ENCODE measurements around the gene EED.

Gene EED

DNA sequence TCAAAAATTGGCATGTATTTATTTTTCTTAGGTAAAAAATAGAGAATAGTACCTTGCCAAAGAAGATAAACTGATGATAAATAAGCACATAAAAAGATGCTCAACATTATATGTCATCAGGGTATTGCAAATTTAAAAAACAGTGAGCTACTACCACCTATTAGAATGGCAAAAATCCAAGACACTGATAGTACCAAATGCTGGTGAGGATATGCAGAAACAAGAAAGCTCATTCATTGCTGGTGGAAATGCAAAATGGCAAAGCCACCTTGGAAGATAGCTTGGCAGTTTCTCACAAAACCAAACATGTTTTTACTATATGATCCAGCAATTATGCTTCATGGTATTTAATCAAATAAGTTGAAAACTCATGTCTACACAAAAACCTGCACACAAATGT is 46.4 kb upstream of the EED start:
- ChIA-PET POLR2A (no interaction called here), CTCF (interaction anchor here (0.8 to 2.2 kb wide), 5 partner anchors 10 to 156 kb away, joined by 3 to 6 read pairs (median 3); no protein-coding TSS in a partner anchor)
- TF ChIP-seq, protein P1, sequence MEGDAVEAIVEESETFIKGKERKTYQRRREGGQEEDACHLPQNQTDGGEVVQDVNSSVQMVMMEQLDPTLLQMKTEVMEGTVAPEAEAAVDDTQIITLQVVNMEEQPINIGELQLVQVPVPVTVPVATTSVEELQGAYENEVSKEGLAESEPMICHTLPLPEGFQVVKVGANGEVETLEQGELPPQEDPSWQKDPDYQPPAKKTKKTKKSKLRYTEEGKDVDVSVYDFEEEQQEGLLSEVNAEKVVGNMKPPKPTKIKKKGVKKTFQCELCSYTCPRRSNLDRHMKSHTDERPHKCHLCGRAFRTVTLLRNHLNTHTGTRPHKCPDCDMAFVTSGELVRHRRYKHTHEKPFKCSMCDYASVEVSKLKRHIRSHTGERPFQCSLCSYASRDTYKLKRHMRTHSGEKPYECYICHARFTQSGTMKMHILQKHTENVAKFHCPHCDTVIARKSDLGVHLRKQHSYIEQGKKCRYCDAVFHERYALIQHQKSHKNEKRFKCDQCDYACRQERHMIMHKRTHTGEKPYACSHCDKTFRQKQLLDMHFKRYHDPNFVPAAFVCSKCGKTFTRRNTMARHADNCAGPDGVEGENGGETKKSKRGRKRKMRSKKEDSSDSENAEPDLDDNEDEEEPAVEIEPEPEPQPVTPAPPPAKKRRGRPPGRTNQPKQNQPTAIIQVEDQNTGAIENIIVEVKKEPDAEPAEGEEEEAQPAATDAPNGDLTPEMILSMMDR (IDR thresholded peaks at IDR 0.05; ENCODE audit: control extremely low read depth, extremely low read depth, low read depth, missing control alignments): no peak
- no peak for DNase-seq (ENCODE audit: extremely low spot score)

DNA sequence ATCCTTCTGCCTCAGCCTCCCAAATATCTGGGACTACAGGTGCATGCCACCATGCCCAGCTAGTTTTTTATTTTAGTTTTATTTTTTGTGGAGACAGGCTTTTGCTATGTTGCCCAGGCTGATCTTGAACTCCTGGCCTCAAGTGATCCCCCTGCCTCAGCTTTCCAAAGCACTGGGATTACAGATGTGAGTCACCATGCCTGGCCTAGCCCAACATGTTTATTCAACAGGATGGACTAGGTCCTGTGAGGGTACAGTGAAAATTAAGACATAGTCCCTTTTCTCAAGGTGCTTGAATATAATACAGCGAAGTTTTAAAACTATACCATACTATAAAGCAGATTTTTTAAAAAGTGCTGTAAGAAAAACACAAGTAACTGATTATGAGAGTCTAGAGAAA is 45.2 kb upstream of the EED start:
- DNase-seq (ENCODE audit: extremely low spot score): no peak
- POLR2A ChIA-PET: no interaction called here
- CTCF ChIA-PET: interaction anchor here (0.9 to 1.2 kb wide), 5 partner anchors 13 to 157 kb away, joined by 3 to 6 read pairs (median 3); no protein-coding TSS in a partner anchor
- TF ChIP-seq, protein P1 (IDR thresholded peaks at IDR 0.05; ENCODE audit: control extremely low read depth, extremely low read depth, low read depth, missing control alignments): no peak

DNA sequence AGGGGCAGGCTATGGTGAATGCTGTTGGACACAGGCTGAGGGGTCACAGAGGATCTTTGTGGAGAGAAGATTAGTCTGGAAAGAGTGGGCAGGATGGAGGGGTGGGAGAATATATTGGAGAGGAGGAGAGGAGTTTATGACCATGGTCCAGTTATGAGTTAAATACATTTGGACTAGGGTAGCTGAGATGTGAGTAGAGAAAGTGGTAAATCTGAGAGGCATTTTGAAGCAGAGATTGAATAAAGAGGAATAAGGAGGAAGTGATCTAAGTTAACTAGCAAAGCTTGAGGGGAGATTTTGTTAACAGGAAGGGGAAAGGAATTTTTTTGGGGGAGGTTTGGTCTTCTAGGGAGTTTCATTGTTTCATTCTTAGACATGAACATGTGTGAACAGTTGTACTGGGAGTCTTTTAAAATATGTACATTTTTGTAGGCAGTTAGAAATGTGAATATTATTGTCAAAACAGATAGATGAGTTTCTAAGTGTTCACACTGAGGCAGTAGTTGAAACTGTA is 43.1 kb upstream of the EED start:
- ChIA-PET POLR2A (no interaction called here), CTCF (interaction anchor here (0.7 to 2.9 kb wide), 8 partner anchors 8 to 347 kb away, joined by 3 to 18 read pairs (median 8); partner anchors contain the start of gene CCDC83)
- TF ChIP-seq, protein P1 (IDR thresholded peaks at IDR 0.05; ENCODE audit: control extremely low read depth, extremely low read depth, low read depth, missing control alignments): no peak
- no peak for DNase-seq (ENCODE audit: extremely low spot score)

DNA sequence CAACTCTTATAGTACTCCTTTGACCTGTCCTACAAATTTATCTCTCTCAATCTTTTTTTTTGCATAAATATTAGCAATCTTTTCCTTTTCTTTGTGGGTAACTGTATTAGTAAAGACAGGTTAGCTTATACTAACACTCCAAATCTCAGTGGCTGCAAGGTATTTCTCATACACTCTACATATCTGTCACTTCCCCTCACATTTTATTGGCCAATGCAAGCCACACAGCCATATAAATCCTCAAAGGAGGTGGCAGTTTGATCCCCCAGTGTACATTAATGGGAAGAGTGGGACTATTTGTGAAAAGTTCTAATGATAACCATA is 42.6 kb upstream of the EED start:
- DNase-seq (ENCODE audit: extremely low spot score): no peak
- CTCF ChIA-PET: interaction anchor here (0.7 to 2.9 kb wide), 8 partner anchors 9 to 347 kb away, joined by 3 to 18 read pairs (median 8); partner anchors contain the start of gene CCDC83
- POLR2A ChIA-PET: no interaction called here
- TF ChIP-seq, protein P1 (IDR thresholded peaks at IDR 0.05; ENCODE audit: control extremely low read depth, extremely low read depth, low read depth, missing control alignments): no peak

DNA sequence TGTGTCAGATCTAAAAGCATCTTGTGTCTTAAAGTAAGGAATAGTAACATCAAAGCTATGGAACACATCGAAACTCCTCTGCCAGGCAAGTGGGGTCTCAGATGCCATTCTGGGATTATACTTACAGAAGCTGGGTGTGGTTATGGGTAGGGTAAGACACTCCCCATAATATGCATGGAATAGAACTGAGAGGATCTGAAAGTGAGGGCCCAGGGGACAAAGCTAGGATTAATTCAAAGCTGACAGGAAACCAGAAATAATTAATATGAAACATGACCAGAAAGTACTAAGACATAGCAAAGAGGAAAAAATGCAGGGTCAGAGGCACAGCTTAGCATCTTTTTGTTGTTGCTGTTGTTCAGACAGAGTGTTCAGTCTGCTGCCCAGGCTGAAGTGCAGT is 40.2 kb upstream of the EED start:
- no peak for DNase-seq (ENCODE audit: extremely low spot score)
- TF ChIP-seq, protein P1 (IDR thresholded peaks at IDR 0.05; ENCODE audit: control extremely low read depth, extremely low read depth, low read depth, missing control alignments): no peak
- ChIA-PET CTCF (interaction anchor here (0.7 to 3.4 kb wide), 10 partner anchors 8 to 162 kb away, joined by 3 to 25 read pairs (median 4); no protein-coding TSS in a partner anchor), POLR2A (no interaction called here)

DNA sequence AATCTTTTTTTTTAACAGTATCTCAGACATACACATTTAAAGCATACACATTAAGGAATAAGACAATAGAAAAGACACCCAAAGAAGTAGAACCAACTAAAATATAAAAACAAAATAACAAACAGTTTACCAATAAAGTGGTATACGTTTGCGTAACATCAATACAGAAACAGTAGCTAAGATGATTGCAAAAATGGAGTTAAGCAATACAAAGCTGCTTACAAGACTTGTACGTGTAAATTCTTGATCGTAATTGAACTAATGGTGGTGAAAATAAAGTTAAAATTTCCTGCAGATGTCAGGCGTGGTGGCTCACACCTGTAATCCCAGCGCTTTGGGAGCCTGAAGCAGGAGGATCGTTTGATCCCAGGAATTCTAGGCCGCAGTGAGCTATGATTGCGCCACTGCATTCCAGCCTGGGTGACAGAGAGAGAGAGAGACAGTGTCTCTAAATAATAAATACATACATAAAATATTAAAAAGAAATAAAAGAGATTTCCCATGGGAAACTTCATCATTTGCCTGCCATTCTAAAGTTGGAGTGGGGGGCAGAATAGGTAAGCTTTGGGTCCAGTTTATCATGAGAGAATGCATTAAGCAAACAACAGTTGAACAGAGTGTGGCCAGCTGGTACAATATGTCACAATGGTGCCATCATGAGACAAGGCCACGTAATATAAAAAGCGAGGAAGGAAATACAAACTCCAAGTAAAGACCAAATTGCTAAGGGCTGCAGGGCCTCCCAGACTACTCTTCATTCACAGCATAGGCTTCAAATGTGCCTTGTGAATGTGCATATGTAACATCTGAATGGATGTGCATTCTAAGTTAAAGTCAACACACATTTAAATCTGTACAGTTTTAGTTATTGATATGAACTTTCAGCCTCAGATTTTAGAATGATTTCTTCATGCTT is 38.9 kb upstream of the EED start:
- ChIA-PET CTCF (interaction anchor here (1.0 to 3.4 kb wide), 6 partner anchors 9 to 164 kb away, joined by 3 to 25 read pairs (median 6); no protein-coding TSS in a partner anchor), POLR2A (no interaction called here)
- TF ChIP-seq, protein P1 (IDR thresholded peaks at IDR 0.05; ENCODE audit: control extremely low read depth, extremely low read depth, low read depth, missing control alignments): no peak
- no peak for DNase-seq (ENCODE audit: extremely low spot score)

Data from GM10248 (cell line).